K562 treated with DMSO at 1 percent for 12 hours (cell line): ENCODE measurements around the gene MLST8. TPM values are rescaled to one million over a fixed set of nuclear protein-coding genes. Genes with fewer than 3 reads are reported as not detected.

Source experiments
- total RNA-seq: library from RNA; unstranded; fragments of 300-600 nt; gene quantifications from 2 replicates; pipeline ENCODE4 v1.2.3, GENCODE V29; 2022; ENCODE audit not compliant: insufficient read depth

MLST8 gene
- 57.4 and 63.7 TPM in 2 replicates for total RNA-seq

GRCh38 chr16:2205104-2205966 is at the start of gene MLST8:
TSS of gene MLST8 (plus strand) at chr16:2205454. CDS start at chr16:2206086, 632 bp downstream.

GRCh38 chr16:2196162-2196980 is 8.9 kb upstream of the MLST8 start, which contains the start of gene CASKIN1:
TSS of gene CASKIN1 (minus strand) at chr16:2196605. CDS start at chr16:2196432, 173 bp downstream.

GRCh38 chr16:2210386-2211365 is 5.4 kb downstream of the MLST8 start, which contains the start of gene BRICD5:
TSS of gene BRICD5 (minus strand) at chr16:2210863. CDS start at chr16:2210833, 30 bp downstream.

GRCh38 chr16:2214719-2214968 is 9.4 kb downstream of the MLST8 start, which contains the start of gene PGP:
TSS of gene PGP (minus strand) at chr16:2214840. CDS start at chr16:2214777, 63 bp downstream.

GRCh38 chr16:2223221-2223941 is 18.1 kb downstream of the MLST8 start, which contains the start of gene E4F1:
TSS of gene E4F1 (plus strand) at chr16:2223591. CDS start at chr16:2223614, 23 bp downstream.

GRCh38 chr16:2236337-2237101 is 31.3 kb downstream of the MLST8 start, which contains the start of gene DNASE1L2:
TSS of gene DNASE1L2 (plus strand) at chr16:2236444. CDS start at chr16:2236817, 373 bp downstream.

GRCh38 chr16:2251296-2252111 is 46.2 kb downstream of the MLST8 start, which contains the start of gene ECI1:
TSS of gene ECI1 (minus strand) at chr16:2251587. CDS start at chr16:2251566, 21 bp downstream.

Other genes starting within 250 kb of the MLST8 start
- gene NDUFB10, start 245.9 kb upstream of the MLST8 start, total RNA-seq = 209 and 233 TPM in 2 replicates
- gene RPS2, start 240.6 kb upstream of the MLST8 start, total RNA-seq = 6,317 and 9,099 TPM in 2 replicates
- gene RNF151, start 238.6 kb upstream of the MLST8 start, total RNA-seq = 1.3 TPM in 1 of 2 replicates, not detected in the other
- gene TBL3, start 233.4 kb upstream of the MLST8 start, total RNA-seq = 37.2 and 53.2 TPM in 2 replicates
- gene NOXO1, start 224.0 kb upstream of the MLST8 start, total RNA-seq = 0.89 TPM in 1 of 2 replicates, not detected in the other
- 46.5 and 60.5 TPM in 2 replicates for gene GFER, start 221.3 kb upstream of the MLST8 start, total RNA-seq
- 24.1 and 36.4 TPM in 2 replicates for gene SYNGR3, start 215.5 kb upstream of the MLST8 start, total RNA-seq
- 71.6 and 98.5 TPM in 2 replicates for gene ZNF598, start 195.6 kb upstream of the MLST8 start, total RNA-seq
- 1.8 and 4.4 TPM in 2 replicates for gene NPW, start 185.7 kb upstream of the MLST8 start, total RNA-seq
- gene NHERF2, start 178.6 kb upstream of the MLST8 start, total RNA-seq = 16.0 and 31.4 TPM in 2 replicates
- gene NTHL1, start 157.6 kb upstream of the MLST8 start, total RNA-seq = 17.7 and 38.6 TPM in 2 replicates
- 37.3 and 67.9 TPM in 2 replicates for gene TSC2, start 157.5 kb upstream of the MLST8 start, total RNA-seq
- 55.0 and 106 TPM in 2 replicates for gene PKD1, start 69.6 kb upstream of the MLST8 start, total RNA-seq
- gene RAB26, start 56.8 kb upstream of the MLST8 start, total RNA-seq = 1.5 and 6.2 TPM in 2 replicates
- gene TRAF7, start 49.7 kb upstream of the MLST8 start, total RNA-seq = 69.7 and 97.4 TPM in 2 replicates
- gene CASKIN1, start 8.8 kb upstream of the MLST8 start, total RNA-seq = 1.6 and 3.2 TPM in 2 replicates
- gene BRICD5, start 5.4 kb downstream of the MLST8 start, total RNA-seq = 10.4 and 37.8 TPM in 2 replicates
- gene PGP, start 9.4 kb downstream of the MLST8 start, total RNA-seq = 60.1 and 77.5 TPM in 2 replicates
- gene E4F1, start 18.1 kb downstream of the MLST8 start, total RNA-seq = 30.1 and 43.9 TPM in 2 replicates
- gene DNASE1L2, start 31.0 kb downstream of the MLST8 start, total RNA-seq = 3.0 and 4.9 TPM in 2 replicates
- gene ECI1, start 46.1 kb downstream of the MLST8 start, total RNA-seq = 331 and 485 TPM in 2 replicates
- gene RNPS1, start 62.7 kb downstream of the MLST8 start, total RNA-seq = 150 and 267 TPM in 2 replicates
- gene ABCA3, start 135.3 kb downstream of the MLST8 start, total RNA-seq = 12.0 and 28.5 TPM in 2 replicates
- gene CCNF, start 224.0 kb downstream of the MLST8 start, total RNA-seq = 22.7 and 45.3 TPM in 2 replicates